HCT116 (cell line): ENCODE measurements around the gene PRRX1. TPM values are rescaled to one million over a fixed set of nuclear protein-coding genes. Genes with fewer than 3 reads are reported as not detected.

Experiments
- ATAC-seq: fragments of 200-7000 bp; cut with Tn5 transposase; 2 replicates; pipeline ENCODE4 v1.9.1; 2020; ENCODE audit warnings: mild to moderate bottlenecking, moderate library complexity
- BruUV-seq: library from RNA; stranded (reverse); fragments of 400-500 nt; replicated peaks from 2 replicates; lab custom pipeline; 2021; lab: Mats Ljungman, UMichigan
- CTCF ChIA-PET: fragments of 300-600 bp; sonication (Branson Sonifier 250); formaldehyde crosslinking; loops from one replicate; lab custom pipeline; 2021; ENCODE audit warnings: antibody characterized with exemption; lab: Charles Lee
- POLR2A ChIA-PET: fragments of 300-600, 350-600 bp; sonication (Branson Sonifier 250); formaldehyde crosslinking; loops from one replicate; lab custom pipeline; 2021; ENCODE audit warnings: antibody characterized with exemption; lab: Charles Lee
- RAD21 ChIA-PET, 2 experiments: fragments of 300-600 bp; sonication (Branson Sonifier 250); formaldehyde crosslinking; loops; one replicate each; lab custom pipeline; 2023; ENCODE audit warnings: low total read pairs in 2 of 2; ENCODE audit not compliant: uncharacterized antibody in 2 of 2, unreplicated experiment in 2 of 2, low non-redundant PET in 1 of 2; lab: Charles Lee
- DNase-seq: peaks from one replicate; pipeline ENCODE4 v3.0.0-alpha.2; 2010; ENCODE audit warnings: low read depth, low spot score
- H2AFZ ChIP-seq: fragments of 200-600 bp; shearing (Covaris generic), sonication (generic); 2 replicates; pipeline ENCODE4 v1.6.1; 2017; ENCODE audit warnings: low read depth, mixed run types, mixed read lengths, antibody characterized with exemption, low read length; ENCODE audit not compliant: poor library complexity, severe bottlenecking
- H3K27ac ChIP-seq: 2 replicates; pipeline ENCODE4 v1.5.1; 2012; ENCODE audit warnings: low read depth, low read length
- H3K27me3 ChIP-seq: fragments of 200-600 bp; sonication (generic); 2 replicates; pipeline ENCODE4 v1.6.1; 2016; ENCODE audit warnings: mixed run types, low read length, mixed read lengths; ENCODE audit not compliant: insufficient read depth
- H3K36me3 ChIP-seq, 2 experiments: fragments of 200-500 bp in 1 of 2; fragments of 200-600 bp in 1 of 2; sonication (Bioruptor generic) in 1 of 2; sonication (generic) in 1 of 2; 2 replicates each; pipeline versions ENCODE4 v1.5.1 to v1.6.1; 2014 to 2016; ENCODE audit warnings: low read length in 2 of 2, inconsistent platforms in 1 of 2, mixed read lengths in 1 of 2, mixed run types in 1 of 2; ENCODE audit not compliant: insufficient read depth in 2 of 2, control insufficient read depth in 1 of 2
- H3K4me1 ChIP-seq, 2 experiments: fragments of 200-600 bp in 1 of 2; sonication (generic) in 1 of 2; 2 replicates each; pipeline versions ENCODE4 v1.5.1 to v1.6.1; 2012 to 2017; ENCODE audit warnings: low read length in 2 of 2, inconsistent platforms in 1 of 2, mild to moderate bottlenecking in 1 of 2, mixed read lengths in 1 of 2, mixed run types in 1 of 2, moderate library complexity in 1 of 2; ENCODE audit not compliant: insufficient read depth in 2 of 2, control insufficient read depth in 1 of 2
- H3K4me2 ChIP-seq: fragments of 200-600 bp; sonication (generic); 2 replicates; pipeline ENCODE4 v1.6.1; 2017; ENCODE audit warnings: mixed run types, low read length, mixed read lengths
- H3K4me3 ChIP-seq, 2 experiments: fragments of 200-600 bp in 1 of 2; sonication (generic) in 1 of 2; replicated peaks in 1 of 2; 2 replicates each; pipeline ENCODE4 v1.5.1; 2011 to 2016; ENCODE audit warnings: low read length in 2 of 2, control low read depth in 1 of 2, low read depth in 1 of 2, mild to moderate bottlenecking in 1 of 2, mixed read lengths in 1 of 2, mixed run types in 1 of 2
- H3K79me2 ChIP-seq: fragments of 200-600 bp; sonication (generic); 2 replicates; pipeline ENCODE4 v1.6.1; 2017; ENCODE audit warnings: mild to moderate bottlenecking, mixed run types, low read length, moderate library complexity, mixed read lengths; ENCODE audit not compliant: insufficient read depth
- H3K9ac ChIP-seq: fragments of 200-600 bp; sonication (generic); 2 replicates; pipeline ENCODE4 v1.6.1; 2016; ENCODE audit warnings: low read length, mixed read lengths
- H3K9me2 ChIP-seq: fragments of 200-600 bp; sonication (generic), shearing (Covaris generic); 2 replicates; pipeline ENCODE4 v1.6.1; 2017; ENCODE audit warnings: mixed run types, mild to moderate bottlenecking, moderate library complexity; ENCODE audit not compliant: insufficient read depth
- H3K9me3 ChIP-seq, 2 experiments: fragments of 200-500 bp in 1 of 2; fragments of 200-600 bp in 1 of 2; sonication (Bioruptor generic) in 1 of 2; sonication (generic) in 1 of 2; 2 replicates each; pipeline ENCODE4 v1.6.1; 2014 to 2017; ENCODE audit warnings: low read length in 2 of 2, mixed read lengths in 2 of 2, inconsistent platforms in 1 of 2, low read depth in 1 of 2, mild to moderate bottlenecking in 1 of 2, mixed run types in 1 of 2, moderate library complexity in 1 of 2; ENCODE audit not compliant: control insufficient read depth in 1 of 2, insufficient read depth in 1 of 2
- H4K20me1 ChIP-seq: fragments of 200-600 bp; sonication (generic), shearing (Covaris generic); 2 replicates; pipeline ENCODE4 v1.6.1; 2017; ENCODE audit warnings: mixed run types, mild to moderate bottlenecking, moderate library complexity; ENCODE audit not compliant: insufficient read depth
- EZH2phosphoT487 ChIP-seq: fragments of 200-600 bp; IDR thresholded peaks from 2 replicates; pipeline ENCODE4 v1.6.1; 2018; ENCODE audit warnings: antibody characterized with exemption, borderline replicate concordance
- TCF7L2 ChIP-seq: IDR thresholded peaks from 2 replicates; pipeline ENCODE4 v1.7.0; 2011; ENCODE audit warnings: borderline replicate concordance, inconsistent platforms; ENCODE audit not compliant: insufficient read depth, insufficient read length; ENCODE audit errors: extremely low read depth
- YY1 ChIP-seq: IDR thresholded peaks from 2 replicates; pipeline ENCODE4 v1.6.1; 2011; ENCODE audit warnings: low read length, low read depth, moderate library complexity, mild to moderate bottlenecking; ENCODE audit not compliant: insufficient replicate concordance; ENCODE audit errors: extremely low read depth
- ZNF274 ChIP-seq: fragments of 200-500 bp; sonication (Bioruptor generic); IDR thresholded peaks from 2 replicates; pipeline ENCODE4 v1.6.1; 2014; ENCODE audit warnings: mild to moderate bottlenecking, low read depth, low read length, inconsistent platforms
- intact Hi-C: fragments of 100-400 bp; cut with micrococcal nuclease; formaldehyde crosslinking; loops from 2 replicates; pipeline ENCODE4 v1.10.0; 2022
- total RNA-seq: library from RNA; stranded (reverse); gene quantifications from one replicate; pipeline ENCODE4 v1.2.1, GENCODE V29; 2021; ENCODE audit not compliant: unreplicated experiment

The PRRX1 gene
- total RNA-seq, 1 experiment from 2014 or later: 0.37 TPM

- ATAC-seq (no peak), DNase-seq (no peak)
- Histone ChIP-seq H3K36me3 (no peaks in the 10 kb centered on the region), H3K79me2 (no peaks in the 10 kb centered on the region), H2AFZ (no peak overlapping the region), H3K4me1 (no peaks in the 10 kb centered on the region), H4K20me1 (no peaks in the 10 kb centered on the region), H3K9me2 (no peaks in the 10 kb centered on the region), H3K27ac (no peak overlapping the region), H3K9me3 (no peaks in the 10 kb centered on the region), H3K27me3 (no peaks in the 10 kb centered on the region; the same call in 1 of the 2 replicates), H3K4me2 (no peak overlapping the region), H3K9ac (no peak overlapping the region), H3K4me3 (no peak overlapping the region)
- intact Hi-C loops: no loop called here
- TF ChIP-seq EZH2phosphoT487: no peak
- no peak for TF ChIP-seq TCF7L2
- no peak for TF ChIP-seq ZNF274
- RAD21 ChIA-PET: no interaction called here
- no TSS peak for BruUV-seq
- CTCF ChIA-PET: interaction anchor here (2.7 kb wide), 1 partner anchor 15 kb away, joined by 10 read pairs; no protein-coding TSS in a partner anchor
- POLR2A ChIA-PET: no interaction called here
Measured at GRCh38 chr1:170674239-170674638, 10.3 kb downstream of the PRRX1 start.

GRCh38 chr1:170674986-170675385 is 11.1 kb downstream of the PRRX1 start:
- intact Hi-C loops: no loop called here
- Histone ChIP-seq H3K36me3 (no peaks in the 10 kb centered on the region), H3K27me3 (no peaks in the 10 kb centered on the region; the same call in 1 of the 2 replicates), H3K9me2 (no peaks in the 10 kb centered on the region), H3K9me3 (no peaks in the 10 kb centered on the region), H4K20me1 (no peaks in the 10 kb centered on the region), H3K4me2 (no peak overlapping the region), H3K4me1 (no peaks in the 10 kb centered on the region), H3K27ac (no peak overlapping the region), H3K79me2 (no peaks in the 10 kb centered on the region), H3K9ac (no peak overlapping the region), H2AFZ (no peak overlapping the region), H3K4me3 (no peak overlapping the region)
- ChIA-PET POLR2A (no interaction called here), CTCF (interaction anchor here (2.7 kb wide), 1 partner anchor 14 kb away, joined by 10 read pairs; no protein-coding TSS in a partner anchor), RAD21 (no interaction called here)
- no peak for TF ChIP-seq YY1
- no TSS peak for BruUV-seq
- no peak for ATAC-seq
- DNase-seq: no peak
